Gastrocnemius medialis (tissue), 4 donors: ENCODE measurements around the gene FGF14.

ENCODE experiments used
- CTCF ChIP-seq, 5 experiments: fragments of 450-650 bp in 3 of 5; fragments of 200-600 bp in 2 of 5; sonication (generic) in 2 of 5; IDR thresholded peaks in 4 of 5; conservative IDR thresholded peaks in 1 of 5; 1 replicate in 4 of 5; 2 replicates in 1 of 5; pipeline ENCODE4 v1.5.1; 2016 to 2019; ENCODE audit warnings: antibody characterized with exemption in 5 of 5, mild to moderate bottlenecking in 3 of 5, moderate library complexity in 3 of 5
- POLR2A ChIP-seq, 2 donors: fragments of 450-650 bp; IDR thresholded peaks; one replicate each; pipeline ENCODE4 v1.6.1; 2017; ENCODE audit warnings: antibody characterized with exemption in 2 of 2, mild to moderate bottlenecking in 2 of 2, moderate library complexity in 2 of 2

GRCh38 chr13:102395174-102395573 is 6.7 kb downstream of the FGF14 start:
- TF ChIP-seq CTCF (IDR thresholded peaks at IDR 0.05 in 4 of 5, conservative IDR thresholded peaks at IDR 0.05 in 1 of 5) (no peak), POLR2A (IDR thresholded peaks at IDR 0.05) (no peak)
